Brain microvascular endothelial cell (primary cell): Measurements from ENCODE around the gene CTBP2.
A peak's percentile ranks its signal among the peaks of the same experiment; 100 is the strongest.

Experiments used
- DNase-seq: peaks from one replicate; pipeline ENCODE4 v3.0.0-alpha.2; 2020
- H3K27ac ChIP-seq: fragments of 250-450 bp; sonication (Bioruptor Pico); 2 replicates; pipeline ENCODE4 v1.5.1; 2020; ENCODE audit warnings: mild to moderate bottlenecking, moderate library complexity
- H3K27me3 ChIP-seq: fragments of 250-450 bp; sonication (Bioruptor Pico); replicated peaks from 2 replicates; pipeline ENCODE4 v1.5.1; 2020; ENCODE audit warnings: mild to moderate bottlenecking
- H3K36me3 ChIP-seq: fragments of 250-450 bp; sonication (Bioruptor Pico); replicated peaks from 2 replicates; pipeline ENCODE4 v1.5.1; 2020; ENCODE audit warnings: mild to moderate bottlenecking
- H3K4me3 ChIP-seq: 2 replicates; pipeline ENCODE4 v1.5.1; 2011; ENCODE audit warnings: low read depth, mild to moderate bottlenecking, control low read depth, low read length, moderate library complexity
- CTCF ChIP-seq: IDR thresholded peaks from 2 replicates; pipeline ENCODE4 v1.5.1; 2011; ENCODE audit warnings: low read depth, mild to moderate bottlenecking, moderate library complexity, low read length, control low read depth, inconsistent platforms; ENCODE audit errors: missing control alignments
- in situ Hi-C: cut with HindIII; loops from 2 replicates; pipeline ENCODE4 v1.10.0; 2017; ENCODE audit warnings: low sequenced_read_pairs, low pct_ligation_motif_present

The CTBP2 gene

GRCh38 chr10:125071008-125071407, 89.4 kb downstream of the CTBP2 start:
- Histone ChIP-seq H3K27ac (no peak overlapping the region), H3K36me3 (peaks cover 13% of the 10 kb centered on the region), H3K4me3 (no peak overlapping the region), H3K27me3 (no peaks in the 10 kb centered on the region)
- no peak for DNase-seq
- TF ChIP-seq CTCF, result no peak
- in situ Hi-C loops, result no loop called here

GRCh38 chr10:125068406-125068805, 92.0 kb downstream of the CTBP2 start:
- H3K4me3 ChIP-seq, result no peak overlapping the region
- H3K27ac ChIP-seq, result no peak overlapping the region
- in situ Hi-C loops, result no loop called here
- H3K36me3 ChIP-seq, result peaks cover 5% of the 10 kb centered on the region
- DNase-seq, result no peak
- no peak for TF ChIP-seq CTCF
- H3K27me3 ChIP-seq, result no peaks in the 10 kb centered on the region

- no peak overlapping the region for H3K27ac ChIP-seq
- TF ChIP-seq CTCF, result no peak
- H3K27me3 ChIP-seq, result no peaks in the 10 kb centered on the region
- in situ Hi-C loops, result no loop called here
- no peak for DNase-seq
- H3K36me3 ChIP-seq, result peaks cover 5% of the 10 kb centered on the region
- H3K4me3 ChIP-seq, result no peak overlapping the region
Measured at GRCh38 chr10:125067764-125068163, 92.6 kb downstream of the CTBP2 start.

- peaks cover 2% of the 10 kb centered on the region for H3K36me3 ChIP-seq
- H3K4me3 ChIP-seq, result no peak overlapping the region
- no peak overlapping the region for H3K27ac ChIP-seq
- in situ Hi-C loops, result no loop called here
- no peak for DNase-seq
- no peaks in the 10 kb centered on the region for H3K27me3 ChIP-seq
- TF ChIP-seq CTCF, result no peak
Measured at GRCh38 chr10:125066764-125067450, 93.5 kb downstream of the CTBP2 start.

- peak overlapping the region; percentile 64 for H3K27ac ChIP-seq
- TF ChIP-seq CTCF, result no peak
- DNase-seq, result no peak
- in situ Hi-C loops, result no loop called here
- no peaks in the 10 kb centered on the region for H3K36me3 ChIP-seq
- H3K27me3 ChIP-seq, result no peaks in the 10 kb centered on the region
- no peak overlapping the region for H3K4me3 ChIP-seq
Measured at GRCh38 chr10:125064681-125065492, 95.5 kb downstream of the CTBP2 start.
